Ovary (tissue), 9 donors: Measurements from ENCODE around the gene ZNF776. TPM values are rescaled to one million over a fixed set of nuclear protein-coding genes. Genes with fewer than 3 reads are reported as not detected.
"Not testable (repeated sequence)": the region's sequence is repeated elsewhere in the genome, so short reads cannot be mapped to it uniquely, and the experiment has no call there.

Experiments used
- DNase-seq, 5 donors: peaks; one replicate each; pipeline ENCODE4 v3.0.0-alpha.2; 2019 to 2020
- H3K27ac ChIP-seq, 2 donors: fragments of 200-600 bp; one replicate each; pipeline versions ENCODE4 v1.5.1 to v1.8.0; 2019 to 2022
- H3K27me3 ChIP-seq: fragments of 200-600 bp; one replicate; pipeline ENCODE4 v1.8.0; 2022
- H3K36me3 ChIP-seq: fragments of 200-600 bp; sonication (generic); one replicate; pipeline ENCODE4 v1.5.1; 2019
- H3K4me1 ChIP-seq: one replicate; pipeline ENCODE4 v1.8.1; 2013; ENCODE audit warnings: mild to moderate bottlenecking, moderate library complexity; ENCODE audit not compliant: insufficient read depth
- H3K4me3 ChIP-seq: fragments of 200-600 bp; sonication (generic); one replicate; pipeline ENCODE4 v1.5.1; 2017
- H3K9me3 ChIP-seq, 2 donors: fragments of 200-600 bp in 1 of 2; sonication (generic) in 1 of 2; one replicate each; pipeline versions ENCODE4 v1.5.1 to v1.8.1; 2013 to 2019; ENCODE audit warnings: mild to moderate bottlenecking in 1 of 2, moderate library complexity in 1 of 2
- EP300 ChIP-seq: sonication (generic); formaldehyde crosslinking; IDR thresholded peaks from one replicate; pipeline ENCODE4 v1.6.1; 2017; ENCODE audit warnings: antibody characterized with exemption
- POLR2A ChIP-seq: fragments of 450-650 bp; IDR thresholded peaks from one replicate; pipeline ENCODE4 v1.6.1; 2017; ENCODE audit warnings: antibody characterized with exemption, mild to moderate bottlenecking, moderate library complexity
- WGBS, 3 donors: extraction: QIAGEN DNeasy Blood & Tissue Kit in 1 of 3; methylation state at CpG; one replicate each; pipeline versions ENCODE4 v1.1.5 to v1.1.7; 2013 to 2017; 5-methylcytosine and 5-hydroxymethylcytosine counted together
- intact Hi-C, 4 donors: fragments of 100-400 bp; cut with DNase I; formaldehyde crosslinking; loops; one replicate each; pipeline versions ENCODE4 v1.11.0 to v1.15.1; 2022 to 2023
- polyA plus RNA-seq, 2 donors: library from polyadenylated mRNA; stranded (reverse); fragments of 200-250 nt in 1 of 2; fragments of 350-450 nt in 1 of 2; fragmentation: Illumina TruSeq in 1 of 2; extraction: RNeasy Lipid Tissue Mini Kit (QIAGEN cat#74804) in 1 of 2; gene quantifications; one replicate each; pipeline ENCODE4 v1.2.3, GENCODE V29; 2013 to 2014
- total RNA-seq, 7 donors: library from RNA; depleted of rRNA in 2 of 7; stranded (reverse); fragments of >200 nt in 2 of 7; fragmentation: NEBNext Ultra II Directional in 3 of 7; extraction: Animal tissue kit (Norgen Biotek cat#: 25700) in 3 of 7; gene quantifications; one replicate each; pipeline versions ENCODE4 v1.1.0 to v1.2.4, GENCODE V29; 2016 to 2023
- TF ChIP-seq, protein P1 (sequence below), 3 donors: fragments of 450-650 bp in 2 of 3; fragments of 200-600 bp in 1 of 3; IDR thresholded peaks; one replicate each; pipeline versions ENCODE4 v1.5.1 to v1.8.0; 2016 to 2022; ENCODE audit warnings: antibody characterized with exemption in 3 of 3, mild to moderate bottlenecking in 1 of 3
- donor health status: DM: no; HTN: no; CAD: no; lungs with moderate emphysema.
- donor health status: DM: no; HTN: no; CAD: no.
- donor health status: Bipolar disorder and iron deficiency.
- donor health status: DM: yes; HTN: yes; CAD: no.
- donor health status: DM: no; HTN: no; CAD: no.
- donor health status: DM: yes; HTN: yes; CAD: no.

ZNF776 gene
- total and polyA plus RNA-seq, 9 donors = 10.2 to 25.9 (median 14.3) TPM

DNA sequence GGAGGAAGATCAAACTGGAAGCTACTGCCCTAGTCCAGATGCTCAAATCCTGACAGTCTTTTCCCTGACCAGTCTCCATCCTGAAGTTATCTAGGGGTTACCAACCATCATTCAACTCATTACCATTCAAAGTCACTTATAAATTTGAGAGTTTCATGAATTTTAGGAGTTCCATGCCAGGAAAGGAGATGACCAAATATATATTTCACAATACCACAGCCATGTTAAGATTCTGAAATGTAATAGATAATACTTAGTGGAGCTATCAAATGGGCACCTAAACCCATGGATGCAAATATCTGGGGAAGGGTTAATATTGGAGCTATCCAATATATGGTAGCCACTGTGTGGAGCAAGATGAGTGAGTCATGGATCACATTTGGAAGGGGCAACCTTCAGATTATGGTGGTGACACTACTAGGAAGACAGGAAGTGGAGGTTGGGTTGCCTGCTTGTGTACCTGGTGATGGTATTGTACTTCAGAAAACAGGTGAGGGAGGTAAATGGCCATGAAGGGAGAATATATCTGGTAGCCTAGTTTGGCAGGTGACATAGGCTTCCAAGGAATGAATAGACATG is 41.6 kb downstream of the ZNF776 start:
- DNase-seq = no peak
- intact Hi-C loops = no loop called here

DNA sequence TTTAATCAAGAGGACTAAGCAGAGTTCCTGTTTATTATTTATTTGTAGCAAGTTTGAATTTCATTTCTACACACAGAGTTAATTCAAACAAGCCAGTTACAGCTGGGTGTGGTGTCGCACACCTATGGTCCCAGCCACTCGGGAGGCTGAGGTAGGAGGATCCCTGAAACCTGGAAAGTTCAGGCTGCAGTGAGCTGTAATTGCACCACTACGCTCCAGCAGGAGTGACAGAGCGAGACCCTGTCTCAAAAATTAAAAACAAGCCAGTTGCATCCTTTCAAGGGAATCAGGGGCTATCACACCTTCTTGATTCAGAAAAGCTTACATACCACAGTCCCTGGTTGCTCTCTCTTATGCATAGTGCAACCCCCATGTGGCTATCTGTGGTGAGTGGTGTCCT is 42.7 kb downstream of the ZNF776 start:
- H3K4me3 ChIP-seq = no peak overlapping the region
- 97 to 98% (median 98%) methylated on average over 4 of the region's 4 CpGs for WGBS, 3 donors

More for the DNA sequence above, 41.6 kb downstream of the ZNF776 start:
- TF ChIP-seq POLR2A (no peak), EP300 (no peak)
- TF ChIP-seq, protein P1, sequence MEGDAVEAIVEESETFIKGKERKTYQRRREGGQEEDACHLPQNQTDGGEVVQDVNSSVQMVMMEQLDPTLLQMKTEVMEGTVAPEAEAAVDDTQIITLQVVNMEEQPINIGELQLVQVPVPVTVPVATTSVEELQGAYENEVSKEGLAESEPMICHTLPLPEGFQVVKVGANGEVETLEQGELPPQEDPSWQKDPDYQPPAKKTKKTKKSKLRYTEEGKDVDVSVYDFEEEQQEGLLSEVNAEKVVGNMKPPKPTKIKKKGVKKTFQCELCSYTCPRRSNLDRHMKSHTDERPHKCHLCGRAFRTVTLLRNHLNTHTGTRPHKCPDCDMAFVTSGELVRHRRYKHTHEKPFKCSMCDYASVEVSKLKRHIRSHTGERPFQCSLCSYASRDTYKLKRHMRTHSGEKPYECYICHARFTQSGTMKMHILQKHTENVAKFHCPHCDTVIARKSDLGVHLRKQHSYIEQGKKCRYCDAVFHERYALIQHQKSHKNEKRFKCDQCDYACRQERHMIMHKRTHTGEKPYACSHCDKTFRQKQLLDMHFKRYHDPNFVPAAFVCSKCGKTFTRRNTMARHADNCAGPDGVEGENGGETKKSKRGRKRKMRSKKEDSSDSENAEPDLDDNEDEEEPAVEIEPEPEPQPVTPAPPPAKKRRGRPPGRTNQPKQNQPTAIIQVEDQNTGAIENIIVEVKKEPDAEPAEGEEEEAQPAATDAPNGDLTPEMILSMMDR (IDR thresholded peaks at IDR 0.05) = no peak
- Histone ChIP-seq H3K9me3 (peaks cover 4 to 46% of the 10 kb centered on the region in 2 donors), H3K27ac (no peak overlapping the region), H3K4me3 (no peak overlapping the region), H3K27me3 (no peaks in the 10 kb centered on the region), H3K4me1 (no peaks in the 10 kb centered on the region), H3K36me3 (no peaks in the 10 kb centered on the region)

DNA sequence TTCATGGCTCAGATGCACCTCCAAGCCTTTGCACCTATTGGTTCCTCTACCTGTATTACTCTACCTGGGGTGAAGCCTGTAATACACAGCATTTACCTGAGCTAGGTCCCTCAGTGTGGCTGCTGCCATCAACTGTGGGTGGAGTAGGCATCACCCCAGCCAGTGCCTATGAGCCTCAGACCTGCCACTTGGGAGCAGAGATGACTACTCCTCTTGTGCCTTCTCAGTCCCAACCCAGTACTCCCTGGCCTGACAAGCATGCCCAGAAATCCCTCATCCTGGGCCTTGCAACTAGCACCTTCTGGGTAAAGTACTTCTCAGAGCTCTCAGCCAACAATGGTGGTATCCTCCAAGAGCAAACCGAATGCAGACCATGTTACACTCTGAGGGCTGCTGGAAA is 50.0 kb downstream of the ZNF776 start:
- H3K27me3 ChIP-seq, intact Hi-C loops, H3K4me1 ChIP-seq, H3K27ac ChIP-seq, H3K36me3 ChIP-seq, DNase-seq, H3K4me3 ChIP-seq: not testable (repeated sequence)
- 89 to 100% (median 95%) methylated on average over 1 of the region's 1 CpG for WGBS, 3 donors
- H3K9me3 ChIP-seq = peaks cover 0 to 12% of the 10 kb centered on the region in 2 donors

More for the DNA sequence above, 42.7 kb downstream of the ZNF776 start:
- peaks cover 4 to 42% of the 10 kb centered on the region in 2 donors for H3K9me3 ChIP-seq
- no peak for DNase-seq
- no peak overlapping the region for H3K27ac ChIP-seq
- H3K4me1 ChIP-seq = no peaks in the 10 kb centered on the region
- no peaks in the 10 kb centered on the region for H3K36me3 ChIP-seq
- intact Hi-C loops = no loop called here
- no peaks in the 10 kb centered on the region for H3K27me3 ChIP-seq
- TF ChIP-seq EP300 = no peak
- TF ChIP-seq, protein P1 (IDR thresholded peaks at IDR 0.05) = no peak
- no peak for TF ChIP-seq POLR2A

DNA sequence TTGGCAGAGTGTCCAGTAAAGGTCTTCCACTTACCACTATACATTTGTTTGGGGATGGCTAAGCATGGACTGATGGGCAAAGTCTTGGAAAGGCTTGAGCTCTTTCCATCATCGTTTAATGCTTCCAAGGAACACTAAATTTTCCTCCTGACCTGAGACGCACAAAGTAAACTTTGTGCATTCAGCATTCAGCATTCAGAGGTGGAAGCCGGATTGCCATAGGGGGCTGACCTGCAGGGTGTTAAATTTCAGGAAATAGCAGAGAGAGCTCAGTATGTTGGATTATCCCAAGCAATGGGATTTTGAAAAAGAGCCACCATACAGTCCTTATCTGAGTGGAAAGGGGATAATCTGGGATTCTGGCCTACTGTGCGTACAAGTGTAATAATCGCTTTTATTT is 54.1 kb downstream of the ZNF776 start:
- WGBS, 3 donors = 80 to 83% (median 80%) methylated on average over 5 of the region's 5 CpGs
- no peak for DNase-seq
- Histone ChIP-seq H3K27me3 (no peaks in the 10 kb centered on the region), H3K36me3 (no peaks in the 10 kb centered on the region), H3K9me3 (peaks cover 0 to 4% of the 10 kb centered on the region in 2 donors), H3K4me1 (peaks cover 3% of the 10 kb centered on the region), H3K4me3 (no peak overlapping the region), H3K27ac (no peak overlapping the region)
- intact Hi-C loops = no loop called here
- TF ChIP-seq EP300 = no peak
- no peak for TF ChIP-seq POLR2A
- TF ChIP-seq, protein P1 (IDR thresholded peaks at IDR 0.05) = no peak

DNA sequence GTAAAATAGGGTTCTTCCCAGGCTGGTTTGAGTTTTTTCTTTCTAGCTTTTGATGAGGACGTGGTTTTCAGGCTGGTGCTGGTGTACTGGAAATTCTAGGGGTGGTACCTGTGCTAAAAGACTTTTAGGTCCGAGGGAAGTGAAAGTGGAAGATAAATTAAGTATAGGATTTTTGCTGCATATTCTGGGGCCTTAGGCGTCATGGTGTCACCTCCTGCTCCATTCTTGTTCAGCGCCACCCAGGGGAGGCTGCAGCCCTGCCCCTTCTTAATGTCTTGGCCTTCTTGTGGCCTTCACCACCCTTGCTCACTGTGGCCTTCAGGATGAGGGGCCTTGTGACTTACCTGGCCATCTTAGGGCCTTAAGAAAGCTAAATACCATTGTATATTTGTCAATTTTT is 55.7 kb downstream of the ZNF776 start:
- H3K27me3 ChIP-seq = no peaks in the 10 kb centered on the region
- intact Hi-C loops = no loop called here
- H3K9me3 ChIP-seq = no peaks in the 10 kb centered on the region
- no peak overlapping the region for H3K27ac ChIP-seq
- no peak overlapping the region for H3K4me3 ChIP-seq
- no peak for DNase-seq
- 91 to 95% (median 93%) methylated on average over 4 of the region's 4 CpGs for WGBS, 3 donors
- no peak for TF ChIP-seq EP300
- TF ChIP-seq, protein P1 (IDR thresholded peaks at IDR 0.05) = no peak
- no peak for TF ChIP-seq POLR2A
- peaks cover 3% of the 10 kb centered on the region for H3K4me1 ChIP-seq
- no peaks in the 10 kb centered on the region for H3K36me3 ChIP-seq
